GM12872 (cell line): ENCODE results near the gene MAPT.
A peak's percentile ranks its signal among the peaks of the same experiment; 100 is the strongest.

Source experiments
- CTCF ChIP-seq: IDR thresholded peaks from 3 replicates; pipeline ENCODE4 v1.5.1; 2011; ENCODE audit warnings: low read depth, mild to moderate bottlenecking, low read length, moderate library complexity; ENCODE audit not compliant: insufficient read depth

The MAPT gene

GRCh38 chr17:46059486-46059885, 165.1 kb downstream of the MAPT start:
- no peak for TF ChIP-seq CTCF

- TF ChIP-seq CTCF, result no peak
These were observed 166.1 kb downstream of the MAPT start for GRCh38 chr17:46060461-46060860.

- peak; percentile 6; the same call in 1 of the 3 replicates for TF ChIP-seq CTCF
These were observed 167.1 kb downstream of the MAPT start for GRCh38 chr17:46061435-46061834.

- no peak for TF ChIP-seq CTCF
These were observed 168.9 kb downstream of the MAPT start for GRCh38 chr17:46063241-46063640.

- no peak for TF ChIP-seq CTCF
These were observed 170.1 kb downstream of the MAPT start for GRCh38 chr17:46064460-46064859.

GRCh38 chr17:46071796-46072195, 177.4 kb downstream of the MAPT start:
- no peak for TF ChIP-seq CTCF

GRCh38 chr17:46072998-46073397, 178.6 kb downstream of the MAPT start:
- no peak for TF ChIP-seq CTCF

GRCh38 chr17:46074540-46074939, 180.2 kb downstream of the MAPT start:
- TF ChIP-seq CTCF, result no peak
